HUES64 (cell line): ENCODE data around the gene SEPTIN5.
A peak's percentile ranks its signal among the peaks of the same experiment; 100 is the strongest.

Experiments used
- H3K27ac ChIP-seq: 2 replicates; pipeline ENCODE4 v1.7.0; 2013; ENCODE audit warnings: low read depth, low read length, inconsistent platforms
- H3K27me3 ChIP-seq: 2 replicates; pipeline ENCODE4 v1.6.1; 2013; ENCODE audit warnings: mild to moderate bottlenecking, low read length; ENCODE audit not compliant: insufficient read depth
- H3K36me3 ChIP-seq: 2 replicates; pipeline ENCODE4 v1.6.1; 2013; ENCODE audit warnings: mild to moderate bottlenecking, low read length; ENCODE audit not compliant: insufficient read depth
- H3K4me1 ChIP-seq: 2 replicates; pipeline ENCODE4 v1.6.1; 2013; ENCODE audit warnings: mild to moderate bottlenecking, low read length, moderate library complexity; ENCODE audit not compliant: insufficient read depth
- H3K4me3 ChIP-seq: 2 replicates; pipeline ENCODE4 v1.5.1; 2013; ENCODE audit warnings: mild to moderate bottlenecking, low read length, moderate library complexity
- H3K9ac ChIP-seq: 2 replicates; pipeline ENCODE4 v1.6.1; 2013; ENCODE audit warnings: mild to moderate bottlenecking, low read depth, low read length
- H3K9me3 ChIP-seq: 2 replicates; pipeline ENCODE4 v1.6.1; 2013; ENCODE audit warnings: low read depth, low read length; ENCODE audit not compliant: insufficient read depth
- WGBS: fragments of 150-250, 120-280 bp; methylation state at CpG from one replicate; pipeline ENCODE4 v1.1.7; 2013; ENCODE audit warnings: missing lambda C conversion rate; 5-methylcytosine and 5-hydroxymethylcytosine counted together

The SEPTIN5 gene

GRCh38 chr22:19755145-19755710 is 40.9 kb downstream of the SEPTIN5 start:
- no peaks in the 10 kb centered on the region for H3K9me3 ChIP-seq
- no peak overlapping the region for H3K27ac ChIP-seq
- no peaks in the 10 kb centered on the region for H3K36me3 ChIP-seq
- H3K27me3 ChIP-seq, result peaks cover 90% of the 10 kb centered on the region
- H3K4me3 ChIP-seq, result peak overlapping the region; percentile 32; the same call in 1 of the 2 replicates
- peaks cover 4% of the 10 kb centered on the region; the same call in 1 of the 2 replicates for H3K4me1 ChIP-seq
- WGBS, result 2% methylated on average over 59 of the region's 59 CpGs
- no peak overlapping the region for H3K9ac ChIP-seq

GRCh38 chr22:19755722-19756287 is 41.5 kb downstream of the SEPTIN5 start:
- 6% methylated on average over 26 of the region's 26 CpGs for WGBS
- no peak overlapping the region for H3K9ac ChIP-seq
- no peaks in the 10 kb centered on the region for H3K36me3 ChIP-seq
- H3K4me1 ChIP-seq, result peaks cover 4% of the 10 kb centered on the region; the same call in 1 of the 2 replicates
- H3K27ac ChIP-seq, result no peak overlapping the region
- peaks cover 94% of the 10 kb centered on the region for H3K27me3 ChIP-seq
- no peaks in the 10 kb centered on the region for H3K9me3 ChIP-seq
- peak overlapping the region; percentile 32; the same call in 1 of the 2 replicates for H3K4me3 ChIP-seq

DNA sequence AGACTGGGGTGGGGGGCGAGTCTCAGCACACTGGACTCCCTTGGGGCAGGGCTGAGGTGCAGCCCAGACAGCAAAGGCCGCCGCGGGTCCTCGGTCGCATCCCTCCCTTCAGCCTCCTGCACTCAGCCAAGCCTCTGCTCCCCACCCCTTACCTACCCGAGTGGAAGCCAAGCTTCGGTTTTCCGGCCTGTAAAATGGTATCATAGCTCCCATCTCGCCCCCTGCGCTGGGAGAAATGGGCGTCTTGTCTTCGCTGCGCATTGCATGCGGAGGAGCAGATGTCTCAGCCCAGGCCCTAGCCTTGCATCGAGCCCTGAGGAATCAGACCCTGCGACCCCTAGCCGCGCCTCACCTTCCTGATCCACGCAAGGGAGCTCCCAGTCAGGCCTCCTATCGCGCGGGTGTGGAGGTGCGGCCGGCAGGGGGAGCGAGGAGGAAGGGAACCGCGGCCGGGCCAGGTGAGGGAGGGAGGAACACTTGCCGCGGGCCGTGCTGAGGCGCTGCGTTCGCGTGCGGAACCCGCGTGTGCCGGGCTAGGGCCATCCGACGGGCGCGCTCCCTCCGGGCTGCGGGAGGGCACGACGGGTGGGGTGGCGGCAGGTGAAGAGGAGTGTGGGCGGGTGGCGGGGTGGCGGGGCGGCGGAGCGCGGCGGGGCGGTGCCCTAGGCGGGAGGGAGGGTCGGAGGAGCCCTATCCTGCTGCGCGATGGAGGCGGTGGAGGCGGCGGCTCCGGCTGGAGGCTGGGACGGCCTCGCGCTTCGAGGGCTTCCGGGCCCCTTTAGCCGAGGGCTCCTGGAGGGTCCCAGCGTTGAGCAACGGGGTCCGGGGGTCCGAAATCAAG is 42.2 kb downstream of the SEPTIN5 start:
- no peaks in the 10 kb centered on the region for H3K9me3 ChIP-seq
- no peak overlapping the region for H3K27ac ChIP-seq
- no peaks in the 10 kb centered on the region for H3K36me3 ChIP-seq
- peaks cover 98% of the 10 kb centered on the region for H3K27me3 ChIP-seq
- peaks cover 3% of the 10 kb centered on the region; the same call in 1 of the 2 replicates for H3K4me1 ChIP-seq
- no peak overlapping the region for H3K9ac ChIP-seq
- H3K4me3 ChIP-seq, result peak overlapping the region; percentile 27; the same call in 1 of the 2 replicates
- WGBS, result 5% methylated on average over 76 of the region's 76 CpGs

DNA sequence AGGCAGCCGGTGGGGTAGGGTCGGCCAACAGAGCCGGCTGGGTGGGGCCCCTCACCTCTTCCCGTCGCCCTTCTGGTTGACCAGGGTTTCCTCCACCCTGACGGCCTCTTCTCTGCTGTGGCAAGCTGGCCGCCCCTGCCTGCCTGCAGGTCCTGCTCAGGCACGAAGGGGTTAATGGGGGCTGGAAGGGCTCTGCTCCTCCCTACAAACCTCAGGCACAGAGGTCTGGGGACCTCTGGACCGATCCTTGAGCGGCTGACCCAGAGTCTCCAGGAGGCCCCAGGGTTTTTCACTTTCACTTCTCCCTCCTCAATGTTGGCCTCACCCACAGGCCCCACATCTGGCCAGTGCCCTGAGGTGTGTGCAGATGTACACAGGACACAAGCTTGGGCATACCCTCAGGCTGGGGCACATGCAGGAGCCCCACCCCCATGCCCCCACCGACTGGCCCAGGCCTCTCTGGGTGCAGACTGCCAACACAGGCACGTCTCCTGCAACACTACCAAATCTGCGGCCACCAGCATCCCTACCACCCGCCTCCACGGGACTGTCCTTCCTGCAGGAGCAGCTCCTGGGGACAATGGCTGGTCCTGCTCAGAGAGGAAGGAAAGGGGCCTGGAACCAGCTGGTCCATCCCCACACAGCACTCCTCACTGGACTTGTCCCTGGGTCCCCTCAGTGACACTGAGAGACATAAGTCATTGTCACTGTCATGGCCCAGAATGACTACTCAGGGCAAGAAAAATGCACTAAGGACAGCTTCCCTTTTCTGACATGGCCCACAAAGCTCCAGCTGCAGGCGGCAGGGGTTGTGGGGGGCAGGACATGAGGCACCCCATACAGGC is 43.1 kb downstream of the SEPTIN5 start:
- Histone ChIP-seq H3K9ac (no peak overlapping the region), H3K36me3 (no peaks in the 10 kb centered on the region), H3K27ac (no peak overlapping the region), H3K4me1 (peaks cover 7% of the 10 kb centered on the region; the same call in 1 of the 2 replicates), H3K4me3 (0 out of 2 replicates have a peak overlapping the region, but pooled peaks have one; percentile 27), H3K9me3 (no peaks in the 10 kb centered on the region), H3K27me3 (peaks cover 98% of the 10 kb centered on the region)
- WGBS, result 25% methylated on average over 16 of the region's 16 CpGs

- H3K9ac ChIP-seq, result no peak overlapping the region
- peaks cover 10% of the 10 kb centered on the region; the same call in 1 of the 2 replicates for H3K4me1 ChIP-seq
- WGBS, result 31% methylated on average over 43 of the region's 43 CpGs
- H3K9me3 ChIP-seq, result no peaks in the 10 kb centered on the region
- no peaks in the 10 kb centered on the region for H3K36me3 ChIP-seq
- H3K4me3 ChIP-seq, result no peak overlapping the region
- no peak overlapping the region for H3K27ac ChIP-seq
- H3K27me3 ChIP-seq, result peaks cover 98% of the 10 kb centered on the region
These were observed 43.9 kb downstream of the SEPTIN5 start for GRCh38 chr22:19757985-19758895.

- H3K9me3 ChIP-seq, result no peaks in the 10 kb centered on the region
- 11% methylated on average over 21 of the region's 21 CpGs for WGBS
- H3K36me3 ChIP-seq, result no peaks in the 10 kb centered on the region
- H3K4me3 ChIP-seq, result no peak overlapping the region; the same call in 1 of the 2 replicates
- H3K27ac ChIP-seq, result no peak overlapping the region
- H3K9ac ChIP-seq, result no peak overlapping the region
- H3K4me1 ChIP-seq, result peaks cover 10% of the 10 kb centered on the region; the same call in 1 of the 2 replicates
- peaks cover 98% of the 10 kb centered on the region for H3K27me3 ChIP-seq
These were observed 44.7 kb downstream of the SEPTIN5 start for GRCh38 chr22:19758896-19759426.

GRCh38 chr22:19759427-19760057 is 45.2 kb downstream of the SEPTIN5 start:
- peak overlapping the region; percentile 17; the same call in 1 of the 2 replicates for H3K4me3 ChIP-seq
- no peaks in the 10 kb centered on the region for H3K9me3 ChIP-seq
- no peak overlapping the region for H3K9ac ChIP-seq
- no peaks in the 10 kb centered on the region for H3K36me3 ChIP-seq
- H3K27me3 ChIP-seq, result peaks cover 98% of the 10 kb centered on the region
- H3K4me1 ChIP-seq, result peaks cover 11% of the 10 kb centered on the region
- WGBS, result 5% methylated on average over 43 of the region's 43 CpGs
- H3K27ac ChIP-seq, result no peak overlapping the region

- peak within 1 kb of the TSS; percentile 29 for H3K4me3 ChIP-seq
- WGBS, result 2% methylated on average over 62 of the region's 79 CpGs
- H3K9ac ChIP-seq, result no peak within 1 kb of the TSS
- no peaks in the 10 kb centered on the region for H3K36me3 ChIP-seq
- H3K27ac ChIP-seq, result no peak within 1 kb of the TSS
- peaks cover 98% of the 10 kb centered on the region for H3K27me3 ChIP-seq
- no peaks in the 10 kb centered on the region for H3K9me3 ChIP-seq
- H3K4me1 ChIP-seq, result peaks cover 18% of the 10 kb centered on the region
These were observed 46.0 kb downstream of the SEPTIN5 start, which contains the start of gene TBX1 for GRCh38 chr22:19760058-19760950. Gene TBX1, plus strand, starts transcription at chr22:19760778. Its CDS starts 66 bp downstream, at chr22:19760844.
